ENCODE results near the gene RBPMS2. TPM values are rescaled to one million over a fixed set of nuclear protein-coding genes. Genes with fewer than 3 reads are reported as not detected.

The RBPMS2 gene
- polyA plus RNA-seq, 6 donors from 2014 or later: 0.29 to 0.64 (median 0.30) TPM; not detected in 2

GRCh38 chr15:64762546-64762945 is 12.8 kb downstream of the RBPMS2 start:
- H3K36me3 Mint-ChIP-seq: no peaks in the 10 kb centered on the region
- H3K27me3 Mint-ChIP-seq: no peaks in the 10 kb centered on the region
- ATAC-seq (ENCODE audit: low read depth in 2 of 2) (no peak), DNase-seq (no peak)
- H3K4me3 Mint-ChIP-seq: no peak overlapping the region
- peaks cover 0 to 2% (median 0%) of the 10 kb centered on the region in 7 donors for H3K9me3 Mint-ChIP-seq
- peaks cover 10 to 22% (median 10%) of the 10 kb centered on the region in 3 donors for H3K4me1 Mint-ChIP-seq
- H3K27ac Mint-ChIP-seq: no peak overlapping the region

GRCh38 chr15:64761156-64761555 is 14.2 kb downstream of the RBPMS2 start:
- Mint-ChIP-seq H3K9me3 (peaks cover 0 to 2% (median 0%) of the 10 kb centered on the region in 7 donors), H3K4me1 (peaks cover 16 to 19% (median 16%) of the 10 kb centered on the region in 3 donors), H3K27me3 (no peaks in the 10 kb centered on the region), H3K4me3 (no peak overlapping the region), H3K36me3 (no peaks in the 10 kb centered on the region), H3K27ac (peak overlapping the region in 1 of 6 donors; percentile 10)
- DNase-seq (no peak), ATAC-seq (ENCODE audit: low read depth in 2 of 2) (no peak)

- Mint-ChIP-seq H3K36me3 (no peaks in the 10 kb centered on the region), H3K9me3 (peaks cover 0 to 2% (median 0%) of the 10 kb centered on the region in 7 donors), H3K4me1 (peaks cover 27 to 29% (median 27%) of the 10 kb centered on the region in 3 donors), H3K4me3 (no peak overlapping the region), H3K27ac (peak overlapping the region in 1 of 6 donors; percentile 29), H3K27me3 (no peaks in the 10 kb centered on the region)
- DNase-seq: no peak
- ATAC-seq (ENCODE audit: low read depth in 2 of 2): no peak
Observed at GRCh38 chr15:64760056-64760455, 15.3 kb downstream of the RBPMS2 start.

- no peaks in the 10 kb centered on the region for H3K36me3 Mint-ChIP-seq
- no peaks in the 10 kb centered on the region for H3K27me3 Mint-ChIP-seq
- ATAC-seq (ENCODE audit: low read depth in 2 of 2): peak; percentile 18 to 43
- peak overlapping the region; percentile 78 to 93 (median 85) for H3K4me3 Mint-ChIP-seq
- no peak for DNase-seq
- H3K9me3 Mint-ChIP-seq: no peaks in the 10 kb centered on the region
- peaks cover 32 to 55% (median 40%) of the 10 kb centered on the region in 3 donors for H3K4me1 Mint-ChIP-seq
- peak overlapping the region in 5 of 6 donors; percentile 81 to 92 (median 85) for H3K27ac Mint-ChIP-seq
Observed at GRCh38 chr15:64755427-64755940, 19.9 kb downstream of the RBPMS2 start.

- DNase-seq: peak; percentile 32
- ATAC-seq (ENCODE audit: low read depth in 2 of 2): peak; percentile 81 to 86
- Mint-ChIP-seq H3K4me3 (peak overlapping the region; percentile 78 to 93 (median 85)), H3K36me3 (no peaks in the 10 kb centered on the region), H3K27ac (peak overlapping the region; percentile 81 to 96 (median 90)), H3K4me1 (peaks cover 32 to 58% (median 40%) of the 10 kb centered on the region in 3 donors), H3K9me3 (no peaks in the 10 kb centered on the region), H3K27me3 (no peaks in the 10 kb centered on the region)
Observed at GRCh38 chr15:64754663-64755426, 20.5 kb downstream of the RBPMS2 start.

GRCh38 chr15:64753480-64754185 is 21.8 kb downstream of the RBPMS2 start:
- peak overlapping the region in 4 of 6 donors; percentile 2 to 62 (median 41) for H3K27ac Mint-ChIP-seq
- H3K36me3 Mint-ChIP-seq: no peaks in the 10 kb centered on the region
- no peaks in the 10 kb centered on the region for H3K27me3 Mint-ChIP-seq
- DNase-seq: no peak
- no peak for ATAC-seq (ENCODE audit: low read depth in 2 of 2)
- no peaks in the 10 kb centered on the region for H3K9me3 Mint-ChIP-seq
- H3K4me3 Mint-ChIP-seq: peak overlapping the region; percentile 13 to 93 (median 82)
- peaks cover 32 to 58% (median 40%) of the 10 kb centered on the region in 3 donors for H3K4me1 Mint-ChIP-seq

- H3K9me3 Mint-ChIP-seq: no peaks in the 10 kb centered on the region
- DNase-seq (no peak), ATAC-seq (ENCODE audit: low read depth in 2 of 2) (no peak)
- no peaks in the 10 kb centered on the region for H3K36me3 Mint-ChIP-seq
- H3K27ac Mint-ChIP-seq: no peak overlapping the region
- H3K4me1 Mint-ChIP-seq: peaks cover 27 to 47% (median 36%) of the 10 kb centered on the region in 3 donors
- no peak overlapping the region for H3K4me3 Mint-ChIP-seq
- H3K27me3 Mint-ChIP-seq: peaks cover under 1 to 12% (median 12%) of the 10 kb centered on the region in 3 donors
Observed at GRCh38 chr15:64751464-64751863, 23.9 kb downstream of the RBPMS2 start.

GRCh38 chr15:64749999-64750657 is 25.3 kb downstream of the RBPMS2 start:
- Mint-ChIP-seq H3K36me3 (no peaks in the 10 kb centered on the region), H3K9me3 (no peaks in the 10 kb centered on the region), H3K4me1 (peaks cover 19 to 35% (median 24%) of the 10 kb centered on the region in 3 donors), H3K27ac (peak overlapping the region in 3 of 6 donors; percentile 49 to 86 (median 62)), H3K4me3 (peak overlapping the region in 1 of 8 donors; percentile 27), H3K27me3 (peaks cover 5 to 20% (median 17%) of the 10 kb centered on the region in 3 donors)
- ATAC-seq (ENCODE audit: low read depth in 2 of 2) (no peak), DNase-seq (no peak)

GRCh38 chr15:64749167-64749566 is 26.2 kb downstream of the RBPMS2 start:
- H3K9me3 Mint-ChIP-seq: no peaks in the 10 kb centered on the region
- H3K4me3 Mint-ChIP-seq: no peak overlapping the region
- peaks cover 13 to 25% (median 15%) of the 10 kb centered on the region in 3 donors for H3K4me1 Mint-ChIP-seq
- H3K36me3 Mint-ChIP-seq: no peaks in the 10 kb centered on the region
- no peak for ATAC-seq (ENCODE audit: low read depth in 2 of 2)
- DNase-seq: no peak
- peak overlapping the region in 2 of 6 donors; percentile 9 to 32 for H3K27ac Mint-ChIP-seq
- peaks cover 5 to 20% (median 17%) of the 10 kb centered on the region in 3 donors for H3K27me3 Mint-ChIP-seq

- no peak for ATAC-seq (ENCODE audit: low read depth in 2 of 2)
- Mint-ChIP-seq H3K27me3 (peaks cover 5 to 20% (median 17%) of the 10 kb centered on the region in 3 donors), H3K27ac (no peak overlapping the region)
Observed at GRCh38 chr15:64748251-64748650, 27.1 kb downstream of the RBPMS2 start.

GRCh38 chr15:64747578-64747977 is 27.8 kb downstream of the RBPMS2 start:
- Mint-ChIP-seq H3K4me3 (no peak overlapping the region), H3K9me3 (no peaks in the 10 kb centered on the region), H3K27ac (no peak overlapping the region), H3K27me3 (peaks cover 5 to 20% (median 17%) of the 10 kb centered on the region in 3 donors), H3K4me1 (peaks cover 0 to 9% (median 7%) of the 10 kb centered on the region in 3 donors), H3K36me3 (no peaks in the 10 kb centered on the region)
- no peak for DNase-seq
- ATAC-seq (ENCODE audit: low read depth in 2 of 2): no peak

More at GRCh38 chr15:64748251-64748650, 27.1 kb downstream of the RBPMS2 start:
- Mint-ChIP-seq H3K9me3 (no peaks in the 10 kb centered on the region), H3K4me1 (peaks cover 6 to 16% (median 11%) of the 10 kb centered on the region in 3 donors), H3K36me3 (no peaks in the 10 kb centered on the region), H3K4me3 (no peak overlapping the region)
- DNase-seq: no peak

- Mint-ChIP-seq H3K9me3 (no peaks in the 10 kb centered on the region), H3K27ac (peak overlapping the region in 1 of 6 donors; percentile 7), H3K4me1 (peaks cover 0 to 3% (median 3%) of the 10 kb centered on the region in 3 donors), H3K36me3 (no peaks in the 10 kb centered on the region), H3K27me3 (peaks cover 5 to 20% (median 17%) of the 10 kb centered on the region in 3 donors), H3K4me3 (no peak overlapping the region)
- DNase-seq (no peak), ATAC-seq (ENCODE audit: low read depth in 2 of 2) (no peak)
Observed at GRCh38 chr15:64746921-64747320, 28.5 kb downstream of the RBPMS2 start.

GRCh38 chr15:64746356-64746755 is 29.0 kb downstream of the RBPMS2 start:
- H3K9me3 Mint-ChIP-seq: no peaks in the 10 kb centered on the region
- H3K4me1 Mint-ChIP-seq: peaks cover 0 to 3% (median 2%) of the 10 kb centered on the region in 3 donors
- H3K27me3 Mint-ChIP-seq: peaks cover 5 to 20% (median 17%) of the 10 kb centered on the region in 3 donors
- no peak overlapping the region for H3K4me3 Mint-ChIP-seq
- H3K36me3 Mint-ChIP-seq: no peaks in the 10 kb centered on the region
- peak overlapping the region in 1 of 6 donors; percentile 49 for H3K27ac Mint-ChIP-seq
- DNase-seq (no peak), ATAC-seq (ENCODE audit: low read depth in 2 of 2) (no peak)
